PC-9 (cell line): ENCODE data around the gene RIPOR1. TPM values are rescaled to one million over a fixed set of nuclear protein-coding genes. Genes with fewer than 3 reads are reported as not detected.

Source experiments
- BruUV-seq: library from RNA; stranded (reverse); fragments of 400-500 nt; replicated peaks from 2 replicates; lab custom pipeline; 2021; lab: Mats Ljungman, UMichigan
- CTCF ChIA-PET: fragments of 300-600 bp; sonication (Branson Sonifier 250); formaldehyde crosslinking; loops from one replicate; lab custom pipeline; 2022; ENCODE audit warnings: antibody characterized with exemption; lab: Charles Lee
- POLR2A ChIA-PET: fragments of 300-600 bp; sonication (Branson Sonifier 250); formaldehyde crosslinking; loops from one replicate; lab custom pipeline; 2022; ENCODE audit warnings: antibody characterized with exemption; ENCODE audit not compliant: unreplicated experiment; lab: Charles Lee
- DNase-seq, 2 experiments: peaks; one replicate each; pipeline versions ENCODE4 v3.0.0 to v3.0.0-alpha.2; 2015 to 2022; ENCODE audit warnings: mixed read lengths in 1 of 2
- H2AFZ ChIP-seq: fragments of 200-600 bp; sonication (generic); 2 replicates; pipeline ENCODE4 v1.8.1; 2017; ENCODE audit warnings: antibody characterized with exemption
- H3F3A ChIP-seq: fragments of 200-600 bp; sonication (generic); 2 replicates; pipeline ENCODE4 v1.8.1; 2017; ENCODE audit warnings: antibody characterized with exemption, mild to moderate bottlenecking, low read depth; ENCODE audit not compliant: insufficient read depth
- H3K27ac ChIP-seq: fragments of 200-600 bp; sonication (generic); 2 replicates; pipeline ENCODE4 v1.6.1; 2016; ENCODE audit warnings: mixed run types
- H3K27me3 ChIP-seq: fragments of 200-600 bp; sonication (generic); 2 replicates; pipeline ENCODE4 v1.6.1; 2016; ENCODE audit warnings: low read depth, mixed run types; ENCODE audit not compliant: insufficient read depth
- H3K36me3 ChIP-seq: fragments of 200-600 bp; sonication (generic); 2 replicates; pipeline ENCODE4 v1.6.1; 2016; ENCODE audit warnings: low read depth, mixed run types
- H3K4me1 ChIP-seq: fragments of 200-600 bp; sonication (generic); replicated peaks from 2 replicates; pipeline ENCODE4 v1.6.1; 2016; ENCODE audit warnings: mixed run types; ENCODE audit not compliant: insufficient read depth
- H3K4me2 ChIP-seq: fragments of 200-600 bp; sonication (generic); 2 replicates; pipeline ENCODE4 v1.6.1; 2017; ENCODE audit warnings: mixed run types
- H3K4me3 ChIP-seq: fragments of 200-600 bp; sonication (generic); 2 replicates; pipeline ENCODE4 v1.6.1; 2016; ENCODE audit warnings: mixed run types
- H3K79me2 ChIP-seq: fragments of 200-600 bp; sonication (generic); 2 replicates; pipeline ENCODE4 v1.6.1; 2017; ENCODE audit warnings: low read depth, mixed run types
- H3K9me2 ChIP-seq: fragments of 200-600 bp; sonication (generic); 2 replicates; pipeline ENCODE4 v1.8.1; 2017; ENCODE audit warnings: mild to moderate bottlenecking; ENCODE audit not compliant: insufficient read depth
- H3K9me3 ChIP-seq: fragments of 200-600 bp; sonication (generic); 2 replicates; pipeline ENCODE4 v1.8.1; 2016; ENCODE audit warnings: low read depth; ENCODE audit not compliant: insufficient read depth
- H4K20me1 ChIP-seq: fragments of 200-600 bp; sonication (generic); 2 replicates; pipeline ENCODE4 v1.8.1; 2017; ENCODE audit not compliant: insufficient read depth
- EZH2 ChIP-seq: fragments of 200-600 bp; sonication (generic); IDR thresholded peaks from 2 replicates; pipeline ENCODE4 v1.8.0; 2017; ENCODE audit warnings: antibody characterized with exemption, low read depth
- intact Hi-C: fragments of 100-400 bp; cut with micrococcal nuclease; formaldehyde crosslinking; loops from one replicate; pipeline ENCODE4 v1.10.0; 2022; ENCODE audit not compliant: unreplicated experiment
- total RNA-seq: library from RNA; stranded (reverse); gene quantifications from 2 replicates; pipeline ENCODE4 v1.2.3, GENCODE V29; 2021
- TF ChIP-seq, protein P1 (sequence below): fragments of 200-600 bp; sonication (generic); conservative IDR thresholded peaks from 2 replicates; pipeline ENCODE4 v1.6.1; 2017; ENCODE audit warnings: mixed run types, antibody characterized with exemption, mild to moderate bottlenecking, moderate library complexity

The RIPOR1 gene
- total RNA-seq, 1 experiment from 2014 or later = 76.7 TPM

DNA sequence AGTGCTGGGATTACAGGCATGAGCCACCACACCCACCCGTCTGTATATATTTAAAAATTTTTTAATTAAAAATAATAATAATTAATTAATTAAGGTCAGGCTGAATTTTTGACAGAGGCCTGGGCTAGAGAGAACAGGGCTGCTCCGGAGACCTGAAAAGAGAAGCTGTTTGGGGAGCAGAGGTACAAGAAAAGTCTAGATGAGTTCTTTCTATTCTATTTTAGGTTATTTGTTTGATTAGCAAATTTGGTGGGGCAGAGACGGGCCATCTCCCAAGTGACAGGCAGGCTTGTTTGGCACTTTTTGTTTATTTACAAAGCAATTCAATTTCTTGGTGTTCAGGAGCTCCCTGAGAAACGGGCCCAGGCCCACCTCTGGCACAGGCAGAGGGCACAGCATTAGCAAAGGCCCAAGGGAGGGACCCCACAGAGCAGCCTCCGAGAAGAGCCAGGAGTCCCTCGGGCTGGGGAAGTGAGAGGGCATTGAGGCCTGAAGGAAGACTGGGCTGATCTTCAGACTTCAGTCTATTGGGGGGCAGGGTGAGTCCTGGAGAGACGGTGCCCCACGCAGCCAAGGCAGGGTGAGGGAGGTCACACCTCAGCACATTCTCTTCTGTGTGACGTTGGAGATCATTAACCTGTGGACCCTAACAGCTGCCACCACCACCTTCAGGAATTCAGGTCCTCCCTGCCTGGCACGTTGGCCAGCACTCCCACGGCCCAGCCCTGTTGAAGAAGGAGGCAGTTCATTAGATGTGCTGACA lies 10.8 kb upstream of the RIPOR1 start:
- no peak for DNase-seq
- TF ChIP-seq EZH2 = no peak
- TF ChIP-seq, protein P1, sequence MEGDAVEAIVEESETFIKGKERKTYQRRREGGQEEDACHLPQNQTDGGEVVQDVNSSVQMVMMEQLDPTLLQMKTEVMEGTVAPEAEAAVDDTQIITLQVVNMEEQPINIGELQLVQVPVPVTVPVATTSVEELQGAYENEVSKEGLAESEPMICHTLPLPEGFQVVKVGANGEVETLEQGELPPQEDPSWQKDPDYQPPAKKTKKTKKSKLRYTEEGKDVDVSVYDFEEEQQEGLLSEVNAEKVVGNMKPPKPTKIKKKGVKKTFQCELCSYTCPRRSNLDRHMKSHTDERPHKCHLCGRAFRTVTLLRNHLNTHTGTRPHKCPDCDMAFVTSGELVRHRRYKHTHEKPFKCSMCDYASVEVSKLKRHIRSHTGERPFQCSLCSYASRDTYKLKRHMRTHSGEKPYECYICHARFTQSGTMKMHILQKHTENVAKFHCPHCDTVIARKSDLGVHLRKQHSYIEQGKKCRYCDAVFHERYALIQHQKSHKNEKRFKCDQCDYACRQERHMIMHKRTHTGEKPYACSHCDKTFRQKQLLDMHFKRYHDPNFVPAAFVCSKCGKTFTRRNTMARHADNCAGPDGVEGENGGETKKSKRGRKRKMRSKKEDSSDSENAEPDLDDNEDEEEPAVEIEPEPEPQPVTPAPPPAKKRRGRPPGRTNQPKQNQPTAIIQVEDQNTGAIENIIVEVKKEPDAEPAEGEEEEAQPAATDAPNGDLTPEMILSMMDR = no peak
- BruUV-seq = no TSS peak

DNA sequence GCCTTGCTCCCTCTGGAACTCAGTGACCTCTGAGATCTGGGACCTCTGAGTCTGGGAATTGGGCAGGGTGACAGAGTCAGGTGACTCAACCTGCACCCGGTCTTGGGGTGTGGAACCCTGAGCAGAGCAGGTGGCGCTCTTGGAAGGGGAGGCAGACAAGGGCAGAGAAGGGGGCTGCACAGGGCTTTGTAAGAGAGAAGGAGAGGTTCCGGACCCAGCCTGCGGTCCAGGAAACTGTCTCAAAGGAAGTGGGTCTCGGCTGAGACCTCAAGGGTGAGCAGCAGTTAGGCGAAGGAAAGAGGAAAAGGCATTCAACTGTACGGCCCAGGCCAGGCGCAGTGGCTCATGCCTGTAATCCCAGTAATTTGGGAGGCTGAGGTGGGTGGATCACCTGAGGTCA lies 10.0 kb upstream of the RIPOR1 start:
- no TSS peak for BruUV-seq
- CTCF ChIA-PET = interaction anchor here (0.5 kb wide), 1 partner anchor 626 kb away, joined by 3 read pairs; no protein-coding TSS in a partner anchor
- H2AFZ ChIP-seq = no peak overlapping the region

More for the DNA sequence above, 10.8 kb upstream of the RIPOR1 start:
- no peak overlapping the region for H3K4me2 ChIP-seq
- no peak overlapping the region for H3K27ac ChIP-seq
- H3K79me2 ChIP-seq = no peaks in the 10 kb centered on the region
- ChIA-PET CTCF (no interaction called here), POLR2A (no interaction called here)
- H3K4me1 ChIP-seq = peaks cover 10% of the 10 kb centered on the region; the same call in 1 of the 2 replicates
- no peaks in the 10 kb centered on the region for H3K9me2 ChIP-seq
- intact Hi-C loops = no loop called here
- H4K20me1 ChIP-seq = no peaks in the 10 kb centered on the region
- H3K27me3 ChIP-seq = no peaks in the 10 kb centered on the region
- H3K9me3 ChIP-seq = no peaks in the 10 kb centered on the region
- no peaks in the 10 kb centered on the region for H3K36me3 ChIP-seq
- no peak overlapping the region for H2AFZ ChIP-seq
- H3K4me3 ChIP-seq = no peak overlapping the region
- H3F3A ChIP-seq = peaks cover 9% of the 10 kb centered on the region; the same call in 1 of the 2 replicates

DNA sequence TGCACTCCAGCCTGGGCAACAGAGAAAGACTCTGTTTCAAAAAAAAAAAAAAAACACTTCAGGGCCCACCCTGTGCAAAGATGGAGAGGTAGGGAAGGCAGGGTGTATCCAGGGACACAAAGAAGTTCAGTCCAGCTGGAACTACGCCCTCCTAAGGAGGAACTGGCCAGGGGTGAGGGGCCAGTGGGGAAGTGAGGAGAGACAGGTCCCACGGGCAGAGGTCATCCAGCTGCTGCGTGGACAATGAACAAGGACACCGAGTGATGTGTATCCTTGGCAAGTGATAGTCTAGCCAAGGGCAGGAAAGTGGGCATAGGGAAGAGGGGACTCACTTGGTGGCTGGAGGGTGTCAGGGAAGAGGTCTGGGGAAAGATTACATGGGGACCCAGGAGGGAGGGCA lies 9.4 kb upstream of the RIPOR1 start:
- no peaks in the 10 kb centered on the region for H3K36me3 ChIP-seq
- TF ChIP-seq, protein P1 = no peak
- TF ChIP-seq EZH2 = no peak
- H3K9me3 ChIP-seq = no peaks in the 10 kb centered on the region
- no peak overlapping the region for H3K4me3 ChIP-seq
- CTCF ChIA-PET = interaction anchor here (0.5 kb wide), 1 partner anchor 627 kb away, joined by 3 read pairs; no protein-coding TSS in a partner anchor
- POLR2A ChIA-PET = no interaction called here
- H2AFZ ChIP-seq = no peak overlapping the region
- no peaks in the 10 kb centered on the region for H4K20me1 ChIP-seq
- no peak for DNase-seq
- intact Hi-C loops = no loop called here
- peaks cover 9% of the 10 kb centered on the region; the same call in 1 of the 2 replicates for H3F3A ChIP-seq
- H3K9me2 ChIP-seq = no peaks in the 10 kb centered on the region
- H3K4me1 ChIP-seq = peaks cover 9% of the 10 kb centered on the region; the same call in 1 of the 2 replicates
- no peaks in the 10 kb centered on the region for H3K79me2 ChIP-seq
- H3K27me3 ChIP-seq = no peaks in the 10 kb centered on the region
- no TSS peak for BruUV-seq
- H3K27ac ChIP-seq = no peak overlapping the region
- no peak overlapping the region for H3K4me2 ChIP-seq

More for the DNA sequence above, 10.0 kb upstream of the RIPOR1 start:
- DNase-seq = no peak
- Histone ChIP-seq H3K4me2 (no peak overlapping the region), H3K79me2 (no peaks in the 10 kb centered on the region), H3K27ac (no peak overlapping the region), H3F3A (peaks cover 9% of the 10 kb centered on the region; the same call in 1 of the 2 replicates), H3K27me3 (no peaks in the 10 kb centered on the region), H3K9me2 (no peaks in the 10 kb centered on the region), H3K4me3 (no peak overlapping the region), H3K9me3 (no peaks in the 10 kb centered on the region), H3K4me1 (peaks cover 10% of the 10 kb centered on the region; the same call in 1 of the 2 replicates), H3K36me3 (no peaks in the 10 kb centered on the region), H4K20me1 (no peaks in the 10 kb centered on the region)
- POLR2A ChIA-PET = no interaction called here
- intact Hi-C loops = no loop called here
- TF ChIP-seq, protein P1 = no peak
- TF ChIP-seq EZH2 = no peak
